Measurements from ENCODE around the gene ARID1A. TPM values are rescaled to one million over a fixed set of nuclear protein-coding genes. Genes with fewer than 3 reads are reported as not detected.

The ARID1A gene
- total and polyA plus RNA-seq, 8 donors = 9.9 to 74.2 (median 45.3) TPM

DNA sequence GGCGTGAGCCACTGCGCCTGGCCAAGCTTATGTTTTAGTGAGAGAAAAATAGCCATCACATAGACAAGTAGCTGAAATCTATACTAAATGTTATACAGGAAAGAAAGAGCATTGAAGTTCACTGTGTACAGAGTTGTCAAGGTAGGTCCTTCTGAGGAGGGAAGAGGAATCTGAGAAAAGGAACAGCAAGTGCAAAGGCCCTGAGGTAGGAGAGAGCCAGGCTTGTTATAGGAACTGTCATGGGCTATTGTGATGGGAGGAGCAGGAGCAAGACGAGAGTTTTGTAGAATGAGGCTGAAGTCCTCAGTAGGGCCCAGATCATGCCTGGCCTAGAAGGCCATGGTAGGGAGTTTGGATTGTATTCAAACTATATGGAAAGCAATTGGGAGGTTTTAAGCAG lies 135.2 kb downstream of the ARID1A start:
- Histone ChIP-seq H3K27me3 (no peaks in the 10 kb centered on the region), H3K36me3 (peaks cover 16 to 53% (median 47%) of the 10 kb centered on the region in 4 donors), H3K9me3 (no peaks in the 10 kb centered on the region), H3K4me1 (peaks cover 27 to 71% (median 59%) of the 10 kb centered on the region in 4 donors), H3K27ac (peak overlapping the region in 2 of 5 donors; percentile 81), H3K4me3 (no peak overlapping the region)
- no peak for DNase-seq
- intact Hi-C loops (cut with DNase I; ENCODE audit: low total_unique reads) = no loop called here
- TF ChIP-seq POLR2A (IDR thresholded peaks at IDR 0.05) (no peak), EP300 (IDR thresholded peaks at IDR 0.05) (no peak), POLR2AphosphoS5 (IDR thresholded peaks at IDR 0.05) (no peak)
- TF ChIP-seq, protein P1, sequence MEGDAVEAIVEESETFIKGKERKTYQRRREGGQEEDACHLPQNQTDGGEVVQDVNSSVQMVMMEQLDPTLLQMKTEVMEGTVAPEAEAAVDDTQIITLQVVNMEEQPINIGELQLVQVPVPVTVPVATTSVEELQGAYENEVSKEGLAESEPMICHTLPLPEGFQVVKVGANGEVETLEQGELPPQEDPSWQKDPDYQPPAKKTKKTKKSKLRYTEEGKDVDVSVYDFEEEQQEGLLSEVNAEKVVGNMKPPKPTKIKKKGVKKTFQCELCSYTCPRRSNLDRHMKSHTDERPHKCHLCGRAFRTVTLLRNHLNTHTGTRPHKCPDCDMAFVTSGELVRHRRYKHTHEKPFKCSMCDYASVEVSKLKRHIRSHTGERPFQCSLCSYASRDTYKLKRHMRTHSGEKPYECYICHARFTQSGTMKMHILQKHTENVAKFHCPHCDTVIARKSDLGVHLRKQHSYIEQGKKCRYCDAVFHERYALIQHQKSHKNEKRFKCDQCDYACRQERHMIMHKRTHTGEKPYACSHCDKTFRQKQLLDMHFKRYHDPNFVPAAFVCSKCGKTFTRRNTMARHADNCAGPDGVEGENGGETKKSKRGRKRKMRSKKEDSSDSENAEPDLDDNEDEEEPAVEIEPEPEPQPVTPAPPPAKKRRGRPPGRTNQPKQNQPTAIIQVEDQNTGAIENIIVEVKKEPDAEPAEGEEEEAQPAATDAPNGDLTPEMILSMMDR (IDR thresholded peaks at IDR 0.05) = no peak
- 91 to 95% (median 95%) methylated on average over 3 of the region's 3 CpGs for WGBS, 5 donors

Small RNA genes within 50 kb of the gene (small RNA-seq; reads per million reads assigned to genes)
- gene AL627082.1 (0 reads per million in 4 donors), gene RN7SL165P (0 reads per million in 4 donors)

Other genes with a start within 250 kb of the ARID1A start
- gene HMGN2, start 223.6 kb upstream of the ARID1A start, total RNA-seq = 100 to 1,000 TPM in 4 of 5 donors, 10 to 100 TPM in 1; 70.1 to 897 (median 422) TPM
- 100 to 1,000 TPM; 418 to 629 (median 615) TPM for gene HMGN2, start 223.6 kb upstream of the ARID1A start, polyA plus RNA-seq
- gene RPS6KA1, start 166.3 kb upstream of the ARID1A start, total RNA-seq = 100 to 1,000 TPM in 1 of 5 donors, 10 to 100 TPM in 4; 15.2 to 769 (median 46.7) TPM
- 10 to 100 TPM; 21.4 to 37.9 (median 25.5) TPM for gene RPS6KA1, start 166.3 kb upstream of the ARID1A start, polyA plus RNA-seq
- gene PIGV, start 91.9 kb downstream of the ARID1A start, total RNA-seq = 10 to 100 TPM in 2 of 5 donors, 1 to 10 TPM in 1, under 1 TPM in 1, not detected in 1; 0.87 to 30.8 (median 8.7) TPM
- 1 to 10 TPM; 3.4 to 7.5 (median 6.4) TPM for gene PIGV, start 91.9 kb downstream of the ARID1A start, polyA plus RNA-seq
- 10 to 100 TPM in 3 of 5 donors, 1 to 10 TPM in 2; 5.2 to 81.7 (median 13.3) TPM for gene ZDHHC18, start 130.7 kb downstream of the ARID1A start, total RNA-seq
- gene ZDHHC18, start 130.7 kb downstream of the ARID1A start, polyA plus RNA-seq = 1 to 10 TPM; 6.3 to 9.0 (median 6.7) TPM
- gene SFN, start 167.1 kb downstream of the ARID1A start, total RNA-seq = 100 to 1,000 TPM in 1 of 5 donors, 10 to 100 TPM in 4; 17.4 to 109 (median 78.1) TPM
- gene SFN, start 167.1 kb downstream of the ARID1A start, polyA plus RNA-seq = 100 to 1,000 TPM in 2 of 3 donors, 10 to 100 TPM in 1; 77.6 to 410 (median 146) TPM
- 10 to 100 TPM in 2 of 5 donors, 1 to 10 TPM in 3; 5.4 to 66.3 (median 9.9) TPM for gene GPN2, start 194.3 kb downstream of the ARID1A start, total RNA-seq
- gene GPN2, start 194.3 kb downstream of the ARID1A start, polyA plus RNA-seq = 10 to 100 TPM; 11.2 to 20.6 (median 15.6) TPM
- 10 to 100 TPM in 3 of 5 donors, 1 to 10 TPM in 2; 3.1 to 42.0 (median 10.3) TPM for gene GPATCH3, start 204.5 kb downstream of the ARID1A start, total RNA-seq
- 10 to 100 TPM; 13.5 to 21.8 (median 18.3) TPM for gene GPATCH3, start 204.5 kb downstream of the ARID1A start, polyA plus RNA-seq
- gene NR0B2, start 218.0 kb downstream of the ARID1A start, total RNA-seq = 10 to 100 TPM in 2 of 5 donors, 1 to 10 TPM in 1, not detected in 2; 8.3 to 31.2 (median 21.7) TPM
- 10 to 100 TPM; 10.7 to 63.3 (median 39.1) TPM for gene NR0B2, start 218.0 kb downstream of the ARID1A start, polyA plus RNA-seq
- gene NUDC, start 225.7 kb downstream of the ARID1A start, total RNA-seq = 10 to 100 TPM; 20.0 to 88.1 (median 33.5) TPM
- 10 to 100 TPM; 58.6 to 80.6 (median 71.7) TPM for gene NUDC, start 225.7 kb downstream of the ARID1A start, polyA plus RNA-seq

Measured in stomach (tissue), 9 donors.